HG03575 (cell line): ENCODE measurements around the gene ZDHHC22.
"Not testable (repeated sequence)": the region's sequence is repeated elsewhere in the genome, so short reads cannot be mapped to it uniquely, and the experiment has no call there.

Source experiments
- ATAC-seq: cut with Tn5 transposase; IDR thresholded peaks from one replicate; pipeline ENCODE4 v1.9.1; 2021; ENCODE audit not compliant: unreplicated experiment, insufficient number of reproducible peaks, low FRiP score; ENCODE audit errors: extremely low read depth

Gene ZDHHC22

GRCh38 chr14:77141214-77142004, at the start of gene ZDHHC22:
Gene ZDHHC22, minus strand, starts transcription at chr14:77141791. Its CDS starts 2,053 bp downstream, at chr14:77139738.
- ATAC-seq: no peak

GRCh38 chr14:77190977-77191376, 49.4 kb upstream of the ZDHHC22 start:
- ATAC-seq: no peak

GRCh38 chr14:77189479-77189878, 47.9 kb upstream of the ZDHHC22 start:
- ATAC-seq: no peak

GRCh38 chr14:77187649-77188012, 46.0 kb upstream of the ZDHHC22 start:
- ATAC-seq: no peak

- no peak for ATAC-seq
These were observed 45.5 kb upstream of the ZDHHC22 start for GRCh38 chr14:77186911-77187648.

- ATAC-seq: no peak
These were observed 43.5 kb upstream of the ZDHHC22 start for GRCh38 chr14:77185093-77185465.

GRCh38 chr14:77184396-77185092, 43.0 kb upstream of the ZDHHC22 start:
- no peak for ATAC-seq

- no peak for ATAC-seq
These were observed 42.3 kb upstream of the ZDHHC22 start for GRCh38 chr14:77183896-77184295.

GRCh38 chr14:77181603-77182437, 40.2 kb upstream of the ZDHHC22 start, which contains the start of gene TMEM63C:
Gene TMEM63C, plus strand, starts transcription at chr14:77181798. Its CDS starts 37,016 bp downstream, at chr14:77218814.
- ATAC-seq: peak; percentile 55

- no peak for ATAC-seq
These were observed 39.4 kb upstream of the ZDHHC22 start for GRCh38 chr14:77180726-77181602.

GRCh38 chr14:77178656-77179055, 37.1 kb upstream of the ZDHHC22 start:
- no peak for ATAC-seq

- no peak for ATAC-seq
These were observed 36.1 kb upstream of the ZDHHC22 start for GRCh38 chr14:77177702-77178101.

GRCh38 chr14:77175843-77176242, 34.3 kb upstream of the ZDHHC22 start:
- no peak for ATAC-seq

- ATAC-seq: not testable (repeated sequence)
These were observed 32.5 kb upstream of the ZDHHC22 start for GRCh38 chr14:77173911-77174617.

GRCh38 chr14:77172916-77173315, 31.3 kb upstream of the ZDHHC22 start:
- ATAC-seq: no peak

- ATAC-seq: no peak
These were observed 28.5 kb upstream of the ZDHHC22 start for GRCh38 chr14:77170045-77170444.

- no peak for ATAC-seq
These were observed 19.4 kb upstream of the ZDHHC22 start for GRCh38 chr14:77161011-77161410.
